IMR-90 (cell line): ENCODE results near the gene SEPHS2. TPM values are rescaled to one million over a fixed set of nuclear protein-coding genes. Genes with fewer than 3 reads are reported as not detected.

Source experiments
- ATAC-seq: fragments of 200-7000 bp; cut with Tn5 transposase; 2 replicates; pipeline ENCODE4 v1.9.1; 2020; ENCODE audit warnings: low read depth, mild to moderate bottlenecking, moderate library complexity
- BruUV-seq: library from RNA; stranded (reverse); fragments of 400-500 nt; replicated peaks from 2 replicates; lab custom pipeline; 2021; lab: Mats Ljungman, UMichigan
- CTCF ChIA-PET: fragments of 300-600 bp; formaldehyde crosslinking; extraction: SDS; loops from one replicate; lab custom pipeline; 2021; ENCODE audit warnings: antibody characterized with exemption; lab: Yijun Ruan, JAX
- POLR2A ChIA-PET: fragments of 300-600 bp; sonication (Branson Sonifier 250); formaldehyde crosslinking; loops from one replicate; lab custom pipeline; 2022; ENCODE audit warnings: antibody characterized with exemption; ENCODE audit not compliant: unreplicated experiment; lab: Charles Lee
- DNase-seq: peaks from one replicate; pipeline ENCODE4 v3.0.0; 2013
- H2AFZ ChIP-seq: replicated peaks from 2 replicates; pipeline ENCODE3; 2013; ENCODE audit warnings: low read length, mild to moderate bottlenecking; ENCODE audit not compliant: poor library complexity
- H2AK5ac ChIP-seq: 2 replicates; pipeline ENCODE4 v1.6.1; 2013; ENCODE audit warnings: low read depth, low read length, inconsistent platforms
- H2AK9ac ChIP-seq: replicated peaks from 2 replicates; pipeline ENCODE3; 2013; ENCODE audit warnings: mild to moderate bottlenecking, low read depth, low read length, moderate library complexity; ENCODE audit not compliant: poor library complexity
- H2BK120ac ChIP-seq: 2 replicates; pipeline ENCODE4 v1.6.1; 2013; ENCODE audit warnings: low read depth, low read length, inconsistent platforms
- H2BK15ac ChIP-seq: 3 replicates; pipeline ENCODE4 v1.6.1; 2013; ENCODE audit warnings: low read depth, low read length, inconsistent platforms
- H2BK20ac ChIP-seq: 2 replicates; pipeline ENCODE4 v1.6.1; 2013; ENCODE audit warnings: low read depth, mild to moderate bottlenecking, inconsistent platforms, low read length, moderate library complexity
- H2BK5ac ChIP-seq: 2 replicates; pipeline ENCODE4 v1.6.1; 2013; ENCODE audit warnings: mild to moderate bottlenecking, low read depth, low read length, inconsistent platforms; ENCODE audit not compliant: poor library complexity, severe bottlenecking
- H3K14ac ChIP-seq: replicated peaks from 2 replicates; pipeline ENCODE4 v1.6.1; 2013; ENCODE audit warnings: low read depth, low read length, inconsistent platforms
- H3K18ac ChIP-seq: 2 replicates; pipeline ENCODE4 v1.6.1; 2013; ENCODE audit warnings: low read depth, low read length, control low read depth
- H3K23ac ChIP-seq: 2 replicates; pipeline ENCODE4 v1.6.1; 2013; ENCODE audit warnings: low read depth, low read length, inconsistent platforms
- H3K27ac ChIP-seq: 2 replicates; pipeline ENCODE4 v1.5.1; 2013; ENCODE audit warnings: mild to moderate bottlenecking, control low read depth, low read length; ENCODE audit not compliant: insufficient read depth
- H3K27me3 ChIP-seq: 2 replicates; pipeline ENCODE4 v1.6.1; 2013; ENCODE audit warnings: low read length; ENCODE audit not compliant: control insufficient read depth, insufficient read depth
- H3K36me3 ChIP-seq: 2 replicates; pipeline ENCODE4 v1.6.1; 2013; ENCODE audit warnings: low read length, mixed read lengths; ENCODE audit not compliant: control insufficient read depth, insufficient read depth
- H3K4ac ChIP-seq: 2 replicates; pipeline ENCODE4 v1.6.1; 2013; ENCODE audit warnings: low read depth, low read length, inconsistent platforms
- H3K4me1 ChIP-seq: 2 replicates; pipeline ENCODE4 v1.6.1; 2013; ENCODE audit warnings: low read length, mixed read lengths; ENCODE audit not compliant: control insufficient read depth, insufficient read depth
- H3K4me2 ChIP-seq: 2 replicates; pipeline ENCODE4 v1.6.1; 2013; ENCODE audit warnings: low read depth, mild to moderate bottlenecking, control low read depth, low read length, moderate library complexity
- H3K4me3 ChIP-seq: 2 replicates; pipeline ENCODE4 v1.5.1; 2013; ENCODE audit warnings: low read depth, mild to moderate bottlenecking, control low read depth, low read length, moderate library complexity; ENCODE audit not compliant: insufficient read depth
- H3K56ac ChIP-seq: 2 replicates; pipeline ENCODE4 v1.6.1; 2013; ENCODE audit warnings: low read length, inconsistent platforms; ENCODE audit not compliant: insufficient read depth; ENCODE audit errors: extremely low read depth
- H3K79me1 ChIP-seq, 2 experiments: 2 replicates each; pipeline ENCODE4 v1.6.1; 2013; ENCODE audit warnings: low read length in 2 of 2, inconsistent platforms in 1 of 2, low read depth in 1 of 2
- H3K9ac ChIP-seq: 2 replicates; pipeline ENCODE4 v1.6.1; 2013; ENCODE audit warnings: low read depth, low read length, control low read depth
- H3K9me1 ChIP-seq: 2 replicates; pipeline ENCODE4 v1.6.1; 2013; ENCODE audit warnings: low read length, inconsistent platforms; ENCODE audit not compliant: insufficient read depth
- H3K9me3 ChIP-seq: 2 replicates; pipeline ENCODE4 v1.6.1; 2013; ENCODE audit warnings: low read length; ENCODE audit not compliant: control insufficient read depth, insufficient read depth
- H4K20me1 ChIP-seq: 2 replicates; pipeline ENCODE4 v1.6.1; 2013; ENCODE audit warnings: low read length, inconsistent platforms; ENCODE audit not compliant: insufficient read depth
- H4K5ac ChIP-seq: 2 replicates; pipeline ENCODE4 v1.6.1; 2013; ENCODE audit warnings: mild to moderate bottlenecking, low read depth, low read length, control low read depth
- H4K8ac ChIP-seq, 2 experiments: 2 replicates each; pipeline ENCODE4 v1.6.1; 2013; ENCODE audit warnings: low read depth in 2 of 2, low read length in 2 of 2, control low read depth in 1 of 2, inconsistent platforms in 1 of 2
- H4K91ac ChIP-seq: 2 replicates; pipeline ENCODE4 v1.6.1; 2013; ENCODE audit warnings: low read depth, low read length, inconsistent platforms; ENCODE audit not compliant: insufficient read depth
- CEBPB ChIP-seq: IDR thresholded peaks from 2 replicates; pipeline ENCODE4 v1.6.1; 2012; ENCODE audit warnings: low read depth, low read length, improper control_type of control experiment
- FOS ChIP-seq: fragments of 150-350 bp; IDR thresholded peaks from 2 replicates; pipeline ENCODE4 v1.6.1; 2016; ENCODE audit warnings: low read depth, low read length
- RAD21 ChIP-seq: IDR thresholded peaks from 2 replicates; pipeline ENCODE4 v1.6.1; 2012; ENCODE audit warnings: low read length, improper control_type of control experiment
- SMC3 ChIP-seq: fragments of 150-350 bp; IDR thresholded peaks from 2 replicates; pipeline ENCODE4 v1.6.1; 2016; ENCODE audit warnings: low read depth, mild to moderate bottlenecking, antibody characterized with exemption, low read length, moderate library complexity
- WGBS, 2 experiments: methylation state at CpG; one replicate each; pipeline versions ENCODE4 v1.1.5 to v1.1.7; 2013; ENCODE audit warnings: missing lambda C conversion rate in 2 of 2; ENCODE audit not compliant: insufficient read length in 1 of 2; ENCODE audit errors: extremely low coverage in 2 of 2; 5-methylcytosine and 5-hydroxymethylcytosine counted together
- dilution Hi-C: fragments of 300-500 bp; cut with HindIII; formaldehyde crosslinking; loops from one replicate; pipeline ENCODE4 v1.14.3; 2018; ENCODE audit warnings: low sequenced_read_pairs; ENCODE audit not compliant: unreplicated experiment
- in situ Hi-C: fragments of 300-500 bp; cut with MboI; formaldehyde crosslinking; loops from 3 replicates; pipeline ENCODE4 v1.14.3; 2019; ENCODE audit warnings: low sequenced_read_pairs, inconsistent platforms, mixed read lengths
- intact Hi-C: fragments of 100-400 bp; cut with micrococcal nuclease; formaldehyde crosslinking; loops from 2 replicates; pipeline ENCODE4 v1.10.0; 2022
- polyA plus RNA-seq, 3 experiments: library from polyadenylated mRNA; depleted of rRNA; stranded (reverse); fragments of >200 nt; gene quantifications; 2 replicates each; pipeline ENCODE4 v1.2.3, GENCODE V29; 2012; ENCODE audit warnings: low replicate concordance in 1 of 3
- total RNA-seq: library from RNA; depleted of rRNA; stranded (reverse); fragments of >200 nt; gene quantifications from 2 replicates; pipeline ENCODE4 v1.2.3, GENCODE V29; 2012

SEPHS2 gene
- total and polyA plus RNA-seq, 2 of the 4 experiments (the other 2 are of a cell fraction) = 10.4 to 31.4 TPM

- Histone ChIP-seq H3K27me3 (peaks cover 9% of the 10 kb centered on the region), H4K91ac (no peak overlapping the region), H3K18ac (no peak overlapping the region), H3K27ac (no peak overlapping the region), H4K20me1 (no peaks in the 10 kb centered on the region), H2AK9ac (peak overlapping the region; percentile 38), H2BK5ac (no peak overlapping the region), H3K56ac (no peak overlapping the region), H2BK120ac (no peak overlapping the region), H3K9ac (no peak overlapping the region), H3K9me3 (no peaks in the 10 kb centered on the region), H3K4me2 (no peak overlapping the region), H4K5ac (no peak overlapping the region), H2BK20ac (no peak overlapping the region), H3K4me1 (peaks cover 3% of the 10 kb centered on the region; the same call in 1 of the 2 replicates), H4K8ac (no peak overlapping the region), H3K4me3 (no peak overlapping the region), H2AFZ (no peak overlapping the region), H3K14ac (no peak overlapping the region), H3K9me1 (peaks cover 3% of the 10 kb centered on the region; the same call in 1 of the 2 replicates), H3K79me1 (no peaks in the 10 kb centered on the region), H2AK5ac (no peak overlapping the region), H2BK15ac (0 out of 3 replicates have a peak overlapping the region, but pooled peaks have one; percentile 3), H3K4ac (no peak overlapping the region), H3K36me3 (no peaks in the 10 kb centered on the region), H3K23ac (no peak overlapping the region)
- no TSS peak for BruUV-seq
- in situ Hi-C loops (no loop called here), dilution Hi-C loops (no loop called here), intact Hi-C loops (no loop called here)
- POLR2A ChIA-PET = interaction anchor here (0.5 to 0.6 kb wide), 2 partner anchors 10 to 86 kb away, joined by 3 to 6 read pairs; no protein-coding TSS in a partner anchor
- ATAC-seq = peak; percentile 92
- no peak for TF ChIP-seq SMC3
- TF ChIP-seq FOS = peak; percentile 34; the same call in 1 of the 2 replicates
- no peak for TF ChIP-seq CEBPB
- TF ChIP-seq RAD21 = 0 out of 2 replicates have a peak, but pooled peaks have one; percentile 7
- no CpG with 5 or more reads among the region's 6 CpGs for WGBS, 2 experiments
- CTCF ChIA-PET = interaction anchor here (0.8 kb wide), 1 partner anchor 47 kb away, joined by 3 read pairs; no protein-coding TSS in a partner anchor
- DNase-seq = peak; percentile 83
Observed at GRCh38 chr16:30491744-30492308, 46.2 kb upstream of the SEPHS2 start.
